Neural cell (in vitro differentiated cells): ENCODE measurements around the gene A4GALT. TPM values are rescaled to one million over a fixed set of nuclear protein-coding genes. Genes with fewer than 3 reads are reported as not detected.

ENCODE experiments used
- H2AFZ ChIP-seq: fragments of 200-600, 300-800 bp; sonication (generic), shearing (Covaris generic); 2 replicates; pipeline ENCODE4 v1.6.0; 2014; ENCODE audit warnings: low read depth, mild to moderate bottlenecking, antibody characterized with exemption, low read length, moderate library complexity
- H3F3A ChIP-seq: fragments of 200-600 bp; shearing (Covaris generic); 2 replicates; pipeline ENCODE4 v1.6.1; 2016; ENCODE audit warnings: mild to moderate bottlenecking, moderate library complexity, mixed read lengths, antibody characterized with exemption, low read length; ENCODE audit not compliant: insufficient read depth, poor library complexity, severe bottlenecking
- H3K27ac ChIP-seq: fragments of 200-600, 300-800 bp; sonication (generic), shearing (Covaris generic); 2 replicates; pipeline ENCODE4 v1.5.1; 2014; ENCODE audit warnings: mild to moderate bottlenecking, low read length, moderate library complexity
- H3K27me3 ChIP-seq: fragments of 300-800, 200-600 bp; sonication (generic), shearing (Covaris generic); 2 replicates; pipeline ENCODE4 v1.6.0; 2014; ENCODE audit warnings: mild to moderate bottlenecking, low read depth, low read length, moderate library complexity; ENCODE audit not compliant: insufficient read depth
- H3K36me3 ChIP-seq: fragments of 300-800, 200-600 bp; sonication (generic), shearing (Covaris generic); 2 replicates; pipeline ENCODE4 v1.5.1; 2014; ENCODE audit warnings: mild to moderate bottlenecking, antibody characterized with exemption, low read length, moderate library complexity; ENCODE audit not compliant: insufficient read depth
- H3K4me2 ChIP-seq: fragments of 300-800, 200-600 bp; sonication (generic), shearing (Covaris generic); 2 replicates; pipeline ENCODE4 v1.6.0; 2014; ENCODE audit warnings: mild to moderate bottlenecking, low read length
- H3K4me3 ChIP-seq: fragments of 300-800, 200-600 bp; sonication (generic), shearing (Covaris generic); 2 replicates; pipeline ENCODE4 v1.5.1; 2014; ENCODE audit warnings: mild to moderate bottlenecking, low read length, moderate library complexity
- H3K79me2 ChIP-seq: fragments of 200-600 bp; shearing (Covaris generic); replicated peaks from 2 replicates; pipeline ENCODE4 v1.6.0; 2014; ENCODE audit warnings: mild to moderate bottlenecking, low read length, moderate library complexity; ENCODE audit not compliant: insufficient read depth
- H3K9ac ChIP-seq: fragments of 300-800, 200-600 bp; sonication (generic), shearing (Covaris generic); 2 replicates; pipeline ENCODE4 v1.6.1; 2016; ENCODE audit warnings: mild to moderate bottlenecking, low read length, mixed read lengths
- H3K9me2 ChIP-seq: fragments of 200-600 bp; shearing (Covaris generic); 2 replicates; pipeline ENCODE4 v1.6.1; 2016; ENCODE audit warnings: mild to moderate bottlenecking, low read length, mixed read lengths; ENCODE audit not compliant: insufficient read depth
- H3K9me3 ChIP-seq: fragments of 200-600, 300-800 bp; sonication (generic), shearing (Covaris generic); 2 replicates; pipeline ENCODE4 v1.6.1; 2016; ENCODE audit warnings: mild to moderate bottlenecking, mixed run types, low read length, moderate library complexity, mixed read lengths
- H4K20me1 ChIP-seq: fragments of 200-600 bp; shearing (Covaris generic); 2 replicates; pipeline ENCODE4 v1.6.1; 2016; ENCODE audit warnings: mild to moderate bottlenecking, mixed run types; ENCODE audit not compliant: insufficient read depth
- CTCF ChIP-seq: fragments of 450-650 bp; IDR thresholded peaks from 2 replicates; pipeline ENCODE4 v1.5.1; 2014; ENCODE audit warnings: antibody characterized with exemption, mild to moderate bottlenecking, moderate library complexity; ENCODE audit not compliant: poor library complexity, severe bottlenecking
- EP300 ChIP-seq: fragments of 450-650 bp; conservative IDR thresholded peaks from 2 replicates; pipeline ENCODE4 v1.6.1; 2014; ENCODE audit warnings: antibody characterized with exemption, mild to moderate bottlenecking, moderate library complexity; ENCODE audit not compliant: poor library complexity, severe bottlenecking
- EZH2 ChIP-seq: fragments of 200-600, 300-800 bp; shearing (Covaris generic), sonication (generic); IDR thresholded peaks from 2 replicates; pipeline ENCODE4 v1.6.1; 2014; ENCODE audit warnings: antibody characterized with exemption, low read length, borderline replicate concordance, mild to moderate bottlenecking; ENCODE audit not compliant: insufficient read depth, poor library complexity, severe bottlenecking
- MXI1 ChIP-seq: fragments of 450-650 bp; conservative IDR thresholded peaks from 2 replicates; pipeline ENCODE4 v1.6.1; 2014; ENCODE audit warnings: antibody characterized with exemption, mild to moderate bottlenecking; ENCODE audit not compliant: poor library complexity, severe bottlenecking
- POLR2AphosphoS5 ChIP-seq: IDR thresholded peaks from 2 replicates; pipeline ENCODE4 v1.6.1; 2012
- RAD21 ChIP-seq: fragments of 450-650 bp; conservative IDR thresholded peaks from 2 replicates; pipeline ENCODE4 v1.6.1; 2014; ENCODE audit warnings: antibody characterized with exemption, mild to moderate bottlenecking, moderate library complexity
- REST ChIP-seq: IDR thresholded peaks from 2 replicates; pipeline ENCODE4 v1.6.1; 2012; ENCODE audit warnings: borderline replicate concordance
- SMC3 ChIP-seq: fragments of 450-650 bp; conservative IDR thresholded peaks from 2 replicates; pipeline ENCODE4 v1.6.1; 2014; ENCODE audit warnings: antibody characterized with exemption, mild to moderate bottlenecking, moderate library complexity; ENCODE audit not compliant: poor library complexity
- TAF1 ChIP-seq: IDR thresholded peaks from 2 replicates; pipeline ENCODE4 v1.6.1; 2012; ENCODE audit warnings: low read depth
- polyA plus RNA-seq: library from polyadenylated mRNA; depleted of rRNA; stranded (reverse); fragments of >200 nt; gene quantifications from 2 replicates; pipeline ENCODE4 v1.2.3, GENCODE V29; 2014

Gene A4GALT
- polyA plus RNA-seq, 1 donor from 2014 or later, result not detected

GRCh38 chr22:42643634-42644421 is 76.8 kb downstream of the A4GALT start:
- Histone ChIP-seq H3K9me2 (no peaks in the 10 kb centered on the region), H3K9ac (no peak overlapping the region), H3K36me3 (no peaks in the 10 kb centered on the region), H3K4me3 (no peak overlapping the region), H3F3A (no peaks in the 10 kb centered on the region), H2AFZ (no peak overlapping the region), H4K20me1 (no peaks in the 10 kb centered on the region), H3K4me2 (no peak overlapping the region), H3K27me3 (no peaks in the 10 kb centered on the region), H3K79me2 (peaks cover 19% of the 10 kb centered on the region), H3K27ac (no peak overlapping the region), H3K9me3 (no peaks in the 10 kb centered on the region)
- TF ChIP-seq EZH2 (no peak), TAF1 (no peak), RAD21 (no peak), SMC3 (no peak), MXI1 (no peak), POLR2AphosphoS5 (no peak), CTCF (no peak), REST (no peak), EP300 (no peak)

DNA sequence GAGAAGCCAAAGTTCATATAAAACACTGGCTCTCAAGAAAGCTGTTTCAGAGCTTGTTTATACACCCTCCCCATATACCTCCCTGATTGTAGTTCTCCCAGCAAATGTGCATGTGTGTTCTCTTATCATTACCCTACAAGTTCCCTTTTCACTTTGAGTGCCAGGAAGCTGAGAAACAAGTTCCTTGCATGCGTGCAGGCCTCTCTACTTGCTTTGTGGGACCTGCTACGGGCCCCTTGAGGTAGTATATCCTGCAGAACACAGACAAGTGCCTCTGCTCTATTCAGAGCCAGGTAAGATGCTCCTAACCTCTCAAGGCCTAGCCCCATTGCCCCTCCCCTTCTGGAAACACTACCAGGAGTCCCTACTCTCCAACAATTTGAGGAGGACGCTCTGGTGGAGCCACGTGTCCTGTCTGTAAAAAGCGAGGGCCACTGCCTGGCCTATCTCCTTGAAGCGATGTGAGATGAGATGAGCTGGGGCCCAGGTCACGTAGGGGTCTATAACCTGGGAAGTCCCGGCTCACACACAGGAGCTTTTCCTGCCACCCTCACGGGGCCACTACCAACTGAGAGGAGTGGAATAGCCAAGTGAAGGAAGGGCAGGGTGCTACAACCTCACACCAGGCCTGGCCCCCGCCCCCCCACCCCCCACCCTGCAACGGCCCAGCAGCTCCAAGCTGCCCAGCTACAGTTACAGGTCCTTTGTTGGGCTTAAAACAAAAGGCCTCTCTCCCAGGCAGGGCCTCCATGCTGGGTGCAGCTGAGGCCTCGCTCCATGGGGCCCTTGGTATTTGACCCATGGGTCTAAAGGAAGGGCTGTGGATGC is 77.7 kb downstream of the A4GALT start:
- H3K36me3 ChIP-seq, result no peaks in the 10 kb centered on the region
- TF ChIP-seq RAD21 (no peak), POLR2AphosphoS5 (no peak), SMC3 (no peak), EZH2 (no peak), REST (no peak), EP300 (no peak), TAF1 (no peak), CTCF (no peak), MXI1 (no peak)
- no peak overlapping the region for H3K27ac ChIP-seq
- no peaks in the 10 kb centered on the region for H4K20me1 ChIP-seq
- no peak overlapping the region for H3K9ac ChIP-seq
- H3K9me3 ChIP-seq, result no peaks in the 10 kb centered on the region
- no peaks in the 10 kb centered on the region for H3K9me2 ChIP-seq
- H3K4me3 ChIP-seq, result no peak overlapping the region
- no peak overlapping the region for H3K4me2 ChIP-seq
- no peaks in the 10 kb centered on the region for H3K27me3 ChIP-seq
- H3F3A ChIP-seq, result no peaks in the 10 kb centered on the region
- no peak overlapping the region for H2AFZ ChIP-seq
- H3K79me2 ChIP-seq, result peaks cover 13% of the 10 kb centered on the region
